GF-D8 (cell line): Measurements from ENCODE around the gene F2R.
"Not testable (repeated sequence)": the region's sequence is repeated elsewhere in the genome, so short reads cannot be mapped to it uniquely, and the experiment has no call there.

Experiments used
- DNase-seq: peaks from one replicate; lab custom pipeline; 2025; lab: John Stamatoyannopoulos, UW

F2R gene

GRCh38 chr5:76715736-76716455, at the start of gene F2R:
Gene F2R, plus strand, starts transcription at chr5:76716126. Its CDS starts 182 bp downstream, at chr5:76716308.
- no peak for DNase-seq

GRCh38 chr5:76667495-76667894, 48.4 kb upstream of the F2R start:
- DNase-seq, result no peak

GRCh38 chr5:76669245-76669644, 46.7 kb upstream of the F2R start:
- no peak for DNase-seq

GRCh38 chr5:76670508-76670907, 45.4 kb upstream of the F2R start:
- DNase-seq, result no peak

GRCh38 chr5:76672242-76672641, 43.7 kb upstream of the F2R start:
- no peak for DNase-seq

GRCh38 chr5:76673125-76673524, 42.8 kb upstream of the F2R start:
- no peak for DNase-seq

GRCh38 chr5:76674330-76675066, 41.4 kb upstream of the F2R start:
- no peak for DNase-seq

- no peak for DNase-seq
Observed at GRCh38 chr5:76675364-76675763, 40.6 kb upstream of the F2R start.

- no peak for DNase-seq
Observed at GRCh38 chr5:76677849-76678472, 38.0 kb upstream of the F2R start.

- DNase-seq, result no peak
Observed at GRCh38 chr5:76679231-76679630, 36.7 kb upstream of the F2R start.

GRCh38 chr5:76680826-76681225, 35.1 kb upstream of the F2R start:
- not testable (repeated sequence) for DNase-seq

GRCh38 chr5:76681287-76681686, 34.6 kb upstream of the F2R start:
- DNase-seq, result no peak

GRCh38 chr5:76682387-76682786, 33.5 kb upstream of the F2R start:
- DNase-seq, result no peak

- DNase-seq, result no peak
Observed at GRCh38 chr5:76683816-76684731, 31.9 kb upstream of the F2R start.

- no peak for DNase-seq
Observed at GRCh38 chr5:76684756-76685519, 31.0 kb upstream of the F2R start.

GRCh38 chr5:76685704-76686103, 30.2 kb upstream of the F2R start:
- DNase-seq, result no peak

GRCh38 chr5:76688212-76688611, 27.7 kb upstream of the F2R start:
- DNase-seq, result no peak

GRCh38 chr5:76688836-76689235, 27.1 kb upstream of the F2R start:
- no peak for DNase-seq

- no peak for DNase-seq
Observed at GRCh38 chr5:76689321-76690036, 26.4 kb upstream of the F2R start.

GRCh38 chr5:76690037-76690679, 25.8 kb upstream of the F2R start:
- no peak for DNase-seq
